Lower leg skin (tissue), 4 donors: ENCODE measurements around the gene ZSCAN10. TPM values are rescaled to one million over a fixed set of nuclear protein-coding genes. Genes with fewer than 3 reads are reported as not detected.

Experiments used
- DNase-seq, 2 donors: peaks; one replicate each; pipeline ENCODE4 v3.0.0-alpha.2; 2019; ENCODE audit warnings: low spot score in 2 of 2
- H3K4me3 ChIP-seq: fragments of 200-600 bp; sonication (generic); 2 replicates; pipeline ENCODE4 v1.5.1; 2017; ENCODE audit warnings: mild to moderate bottlenecking, low read depth; ENCODE audit not compliant: poor library complexity, severe bottlenecking
- POLR2A ChIP-seq, 2 donors: fragments of 450-650 bp; IDR thresholded peaks; one replicate each; pipeline ENCODE4 v1.6.1; 2016 to 2017; ENCODE audit warnings: antibody characterized with exemption in 2 of 2, mild to moderate bottlenecking in 1 of 2, moderate library complexity in 1 of 2
- WGBS, 2 donors: methylation state at CpG; one replicate each; pipeline ENCODE4 v1.1.5; 2018; 5-methylcytosine and 5-hydroxymethylcytosine counted together
- intact Hi-C: fragments of 100-400 bp; cut with DNase I; formaldehyde crosslinking; loops from one replicate; pipeline ENCODE4 v1.15.0; 2023; ENCODE audit warnings: low total_unique reads
- total RNA-seq, 4 donors: library from RNA; depleted of rRNA; stranded (reverse); fragments of >200 nt; gene quantifications; one replicate each; pipeline ENCODE4 v1.1.0, GENCODE V29; 2016
- TF ChIP-seq, protein P1 (sequence below), 3 donors: fragments of 450-650 bp; IDR thresholded peaks; one replicate each; pipeline ENCODE4 v1.5.1; 2016; ENCODE audit warnings: antibody characterized with exemption in 3 of 3, mild to moderate bottlenecking in 3 of 3, moderate library complexity in 2 of 3

ZSCAN10 gene
- total RNA-seq, 4 donors from 2014 or later = not detected

DNA sequence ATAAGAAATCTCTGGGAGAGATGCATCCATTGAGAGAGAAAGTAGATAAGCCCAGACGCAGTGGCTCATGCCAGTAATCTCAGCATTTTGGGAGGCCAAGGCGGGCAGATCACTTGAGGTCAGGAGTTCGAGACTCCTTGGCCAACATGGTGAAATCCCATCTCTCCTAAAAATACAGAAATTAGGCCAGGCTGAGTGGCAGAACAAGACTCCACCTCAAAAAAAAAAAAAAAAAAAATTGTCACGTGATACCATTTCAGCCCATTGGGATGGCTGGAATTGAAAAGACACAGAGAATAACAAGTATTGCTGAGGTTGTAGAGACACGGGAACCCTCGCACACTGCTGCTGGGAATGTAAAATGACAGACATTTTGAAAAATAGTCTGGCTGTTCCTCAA lies 36.5 kb downstream of the ZSCAN10 start:
- TF ChIP-seq, protein P1, sequence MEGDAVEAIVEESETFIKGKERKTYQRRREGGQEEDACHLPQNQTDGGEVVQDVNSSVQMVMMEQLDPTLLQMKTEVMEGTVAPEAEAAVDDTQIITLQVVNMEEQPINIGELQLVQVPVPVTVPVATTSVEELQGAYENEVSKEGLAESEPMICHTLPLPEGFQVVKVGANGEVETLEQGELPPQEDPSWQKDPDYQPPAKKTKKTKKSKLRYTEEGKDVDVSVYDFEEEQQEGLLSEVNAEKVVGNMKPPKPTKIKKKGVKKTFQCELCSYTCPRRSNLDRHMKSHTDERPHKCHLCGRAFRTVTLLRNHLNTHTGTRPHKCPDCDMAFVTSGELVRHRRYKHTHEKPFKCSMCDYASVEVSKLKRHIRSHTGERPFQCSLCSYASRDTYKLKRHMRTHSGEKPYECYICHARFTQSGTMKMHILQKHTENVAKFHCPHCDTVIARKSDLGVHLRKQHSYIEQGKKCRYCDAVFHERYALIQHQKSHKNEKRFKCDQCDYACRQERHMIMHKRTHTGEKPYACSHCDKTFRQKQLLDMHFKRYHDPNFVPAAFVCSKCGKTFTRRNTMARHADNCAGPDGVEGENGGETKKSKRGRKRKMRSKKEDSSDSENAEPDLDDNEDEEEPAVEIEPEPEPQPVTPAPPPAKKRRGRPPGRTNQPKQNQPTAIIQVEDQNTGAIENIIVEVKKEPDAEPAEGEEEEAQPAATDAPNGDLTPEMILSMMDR (IDR thresholded peaks at IDR 0.05) = no peak
- TF ChIP-seq POLR2A (IDR thresholded peaks at IDR 0.05) = no peak
- no peak for DNase-seq
- no peak overlapping the region for H3K4me3 ChIP-seq
- 91 to 92% methylated on average over 6 of the region's 6 CpGs for WGBS, 2 donors
- intact Hi-C loops = no loop called here

DNA sequence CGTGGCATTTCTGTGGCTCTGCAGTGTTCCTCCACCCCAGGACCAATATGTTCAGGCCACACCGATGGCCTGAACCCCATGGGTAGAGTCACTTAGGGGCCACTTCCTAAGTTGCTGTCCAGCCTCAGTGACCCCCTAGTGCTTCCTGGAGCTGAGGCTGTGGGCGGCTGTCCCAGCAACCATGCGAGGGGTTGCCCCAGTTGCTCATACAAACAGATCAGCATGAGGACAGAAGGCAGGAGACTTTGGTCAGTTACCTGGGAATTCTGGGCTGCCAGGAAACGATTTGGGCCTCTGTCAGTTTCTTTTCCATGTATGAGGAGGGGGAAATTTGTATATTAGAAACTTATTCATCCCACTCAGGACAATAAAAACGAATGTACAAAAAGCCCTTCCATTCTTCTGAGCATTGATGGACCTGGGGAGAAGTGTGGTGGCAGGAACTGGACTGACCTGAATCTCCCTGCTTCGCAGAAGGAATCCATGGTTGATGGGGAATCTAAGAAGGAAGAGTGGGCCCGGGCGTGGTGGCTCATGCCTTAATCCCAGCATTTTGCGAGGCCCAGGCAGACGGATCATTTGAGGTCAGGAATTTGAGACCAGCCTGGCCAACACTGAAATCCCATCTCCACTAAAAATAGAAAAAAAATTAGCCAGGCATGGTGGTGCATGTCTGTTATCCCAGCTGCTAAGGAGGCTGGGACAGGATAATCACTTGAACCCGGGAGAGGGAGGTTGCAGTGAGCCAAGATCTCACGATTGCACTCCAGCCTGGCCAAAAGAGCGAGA lies 38.6 kb downstream of the ZSCAN10 start:
- TF ChIP-seq, protein P1 (IDR thresholded peaks at IDR 0.05) = no peak
- intact Hi-C loops = no loop called here
- DNase-seq = no peak
- 76 to 85% methylated on average over 14 of the region's 14 CpGs for WGBS, 2 donors
- H3K4me3 ChIP-seq = no peak overlapping the region

DNA sequence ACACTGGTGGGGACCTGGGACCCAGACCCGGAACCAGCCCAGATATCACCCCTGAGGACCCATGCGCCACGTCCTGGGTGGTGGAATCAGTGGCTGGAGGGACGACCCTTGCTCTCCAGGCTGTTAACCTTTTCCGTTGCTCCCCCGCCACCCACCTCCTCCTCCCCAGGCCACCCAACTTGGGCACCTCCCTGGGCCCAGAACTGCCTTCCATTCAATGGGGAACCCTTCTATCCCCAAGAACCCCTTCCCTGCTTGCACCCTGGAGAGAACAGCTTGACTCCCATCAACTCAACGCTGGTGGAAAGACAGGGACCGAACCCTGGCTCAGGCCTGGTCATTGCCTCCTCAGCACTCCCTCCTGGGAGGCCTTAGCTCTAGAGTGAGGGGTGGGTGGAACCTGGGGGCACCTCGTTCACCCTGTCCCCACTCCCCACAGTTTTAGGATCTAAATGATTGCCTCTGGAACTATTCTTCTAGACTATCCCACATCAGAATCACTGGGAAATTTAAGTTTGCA lies 39.3 kb downstream of the ZSCAN10 start:
- H3K4me3 ChIP-seq = peak overlapping the region; percentile 22
- WGBS, 2 donors = 54 to 57% methylated on average over 8 to 9 of the region's 9 CpGs
- no peak for DNase-seq
- TF ChIP-seq, protein P1 (IDR thresholded peaks at IDR 0.05) = no peak
- TF ChIP-seq POLR2A (IDR thresholded peaks at IDR 0.05) = no peak
- intact Hi-C loops = no loop called here

DNA sequence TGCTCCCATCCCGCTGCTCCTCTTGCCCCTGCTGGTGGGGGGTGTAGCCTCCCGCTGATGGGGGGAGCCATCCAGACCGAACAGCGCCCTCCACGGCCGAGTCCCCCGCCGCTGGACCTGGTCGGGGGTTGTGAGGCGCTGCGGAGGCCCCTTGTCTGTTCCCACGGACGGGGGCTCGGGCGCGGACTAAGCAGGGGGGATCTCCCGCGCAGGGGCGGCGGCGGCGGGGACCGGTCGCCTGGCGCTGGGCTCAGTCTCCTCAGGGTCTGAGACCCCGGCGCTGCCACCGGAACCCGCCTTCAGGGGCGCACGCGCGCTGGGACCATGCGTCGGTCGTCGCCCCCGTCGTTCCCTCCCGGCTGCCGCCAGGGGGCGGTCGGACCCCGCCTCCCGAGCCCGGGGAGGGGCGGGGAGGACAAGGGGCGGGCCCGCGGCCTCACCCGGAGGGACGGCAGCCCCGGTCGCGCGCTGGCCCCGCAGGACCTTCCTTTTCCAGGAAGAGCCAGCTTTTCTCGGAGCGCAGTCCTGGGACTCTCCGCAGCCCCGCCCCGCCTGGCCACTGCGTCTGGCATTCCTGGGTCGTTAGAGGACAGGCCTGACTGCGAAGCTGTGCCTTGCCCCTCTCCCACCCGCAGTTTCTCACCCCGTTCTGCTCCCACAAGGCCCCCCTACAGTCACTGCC lies 39.9 kb downstream of the ZSCAN10 start:
- WGBS, 2 donors = 0 to 1% methylated on average over 14 to 27 of the region's 67 CpGs
- TF ChIP-seq, protein P1 (IDR thresholded peaks at IDR 0.05) = no peak
- TF ChIP-seq POLR2A (IDR thresholded peaks at IDR 0.05) = no peak
- H3K4me3 ChIP-seq = peak overlapping the region; percentile 50
- intact Hi-C loops = no loop called here
- DNase-seq = peak; percentile 67 to 96

DNA sequence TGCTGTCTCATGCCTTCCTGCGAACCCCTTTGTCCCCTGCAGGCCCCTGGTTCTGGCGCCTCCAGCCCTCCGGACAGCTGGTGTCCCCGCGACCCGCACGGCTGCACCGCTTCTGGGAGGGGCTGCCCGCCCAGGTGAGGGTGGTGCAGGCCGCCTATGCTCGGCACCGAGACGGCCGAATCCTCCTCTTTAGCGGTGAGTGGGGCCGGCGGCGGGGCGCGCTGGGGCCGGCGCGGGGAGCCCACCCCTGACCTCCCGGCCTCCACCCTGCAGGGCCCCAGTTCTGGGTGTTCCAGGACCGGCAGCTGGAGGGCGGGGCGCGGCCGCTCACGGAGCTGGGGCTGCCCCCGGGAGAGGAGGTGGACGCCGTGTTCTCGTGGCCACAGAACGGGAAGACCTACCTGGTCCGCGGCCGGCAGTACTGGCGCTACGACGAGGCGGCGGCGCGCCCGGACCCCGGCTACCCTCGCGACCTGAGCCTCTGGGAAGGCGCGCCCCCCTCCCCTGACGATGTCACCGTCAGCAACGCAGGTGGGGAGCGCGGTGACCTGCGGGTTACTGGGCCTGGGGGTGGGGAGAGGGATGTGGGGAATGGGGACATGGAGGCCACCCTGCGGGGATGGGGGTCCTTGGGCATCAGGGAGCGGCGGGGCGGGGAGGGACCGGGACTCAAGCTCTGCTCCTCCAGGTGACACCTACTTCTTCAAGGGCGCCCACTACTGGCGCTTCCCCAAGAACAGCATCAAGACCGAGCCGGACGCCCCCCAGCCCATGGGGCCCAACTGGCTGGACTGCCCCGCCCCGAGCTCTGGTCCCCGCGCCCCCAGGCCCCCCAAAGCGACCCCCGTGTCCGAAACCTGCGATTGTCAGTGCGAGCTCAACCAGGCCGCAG lies 40.7 kb downstream of the ZSCAN10 start:
- H3K4me3 ChIP-seq = peak overlapping the region; percentile 50
- no peak for TF ChIP-seq POLR2A (IDR thresholded peaks at IDR 0.05)
- TF ChIP-seq, protein P1 (IDR thresholded peaks at IDR 0.05) = no peak
- intact Hi-C loops = no loop called here
- 9 to 43% methylated on average over 2 to 31 of the region's 77 CpGs for WGBS, 2 donors
- DNase-seq = no peak
